Hematopoietic multipotent progenitor cell treated with erythropoietin and hydrocortisone succinate and interleukin-3 and kit ligand, for 15 days (in vitro differentiated cells): ENCODE measurements around the gene CAMTA2.

Experiments
- DNase-seq: peaks from one replicate; pipeline ENCODE4 v3.0.0-alpha.2; 2015; ENCODE audit warnings: low spot score

CAMTA2 gene

DNA sequence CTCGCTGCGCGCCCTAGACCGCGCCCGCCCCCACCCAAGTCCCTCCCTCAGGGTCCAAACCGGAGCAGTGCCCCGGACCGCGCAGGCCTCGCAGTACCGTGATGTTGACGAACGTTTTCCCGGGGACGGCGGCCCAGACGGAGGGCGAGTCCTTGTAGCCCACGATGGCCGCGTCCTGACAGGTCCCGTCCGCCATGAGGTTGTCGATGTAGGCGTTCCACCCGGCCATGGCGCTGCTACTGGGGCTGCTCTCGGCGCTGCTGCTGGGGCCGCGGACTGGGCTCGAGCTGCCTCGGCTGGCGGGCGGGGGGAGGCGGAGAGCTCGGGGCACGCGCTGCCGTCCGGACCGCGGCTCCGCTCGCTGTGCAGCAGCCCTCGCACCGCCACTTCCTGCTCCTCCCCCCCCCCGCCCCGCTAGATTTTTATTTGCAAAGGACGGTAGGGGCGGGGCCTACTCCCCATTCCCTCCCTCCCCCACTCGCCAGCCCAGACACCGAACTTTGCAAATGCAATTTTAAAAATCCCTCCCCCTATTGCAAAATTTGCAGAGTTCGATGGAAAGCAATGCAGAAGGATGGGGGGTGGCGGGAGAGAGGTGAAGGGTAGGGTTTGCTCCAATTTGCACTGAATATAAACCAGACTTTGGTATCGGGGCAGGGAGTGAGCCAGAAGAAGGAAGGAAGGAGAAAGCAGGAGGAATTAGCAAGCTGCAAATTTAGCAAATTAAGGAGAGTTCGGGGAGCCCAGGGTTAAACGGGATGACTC lies 39.1 kb downstream of the CAMTA2 start, which contains the start of gene PFN1:
TSS of gene PFN1 (minus strand) at position 365 of the 765 bp plus-strand sequence. CDS start at position 229, 136 bp downstream.
- DNase-seq = peak; percentile 85

DNA sequence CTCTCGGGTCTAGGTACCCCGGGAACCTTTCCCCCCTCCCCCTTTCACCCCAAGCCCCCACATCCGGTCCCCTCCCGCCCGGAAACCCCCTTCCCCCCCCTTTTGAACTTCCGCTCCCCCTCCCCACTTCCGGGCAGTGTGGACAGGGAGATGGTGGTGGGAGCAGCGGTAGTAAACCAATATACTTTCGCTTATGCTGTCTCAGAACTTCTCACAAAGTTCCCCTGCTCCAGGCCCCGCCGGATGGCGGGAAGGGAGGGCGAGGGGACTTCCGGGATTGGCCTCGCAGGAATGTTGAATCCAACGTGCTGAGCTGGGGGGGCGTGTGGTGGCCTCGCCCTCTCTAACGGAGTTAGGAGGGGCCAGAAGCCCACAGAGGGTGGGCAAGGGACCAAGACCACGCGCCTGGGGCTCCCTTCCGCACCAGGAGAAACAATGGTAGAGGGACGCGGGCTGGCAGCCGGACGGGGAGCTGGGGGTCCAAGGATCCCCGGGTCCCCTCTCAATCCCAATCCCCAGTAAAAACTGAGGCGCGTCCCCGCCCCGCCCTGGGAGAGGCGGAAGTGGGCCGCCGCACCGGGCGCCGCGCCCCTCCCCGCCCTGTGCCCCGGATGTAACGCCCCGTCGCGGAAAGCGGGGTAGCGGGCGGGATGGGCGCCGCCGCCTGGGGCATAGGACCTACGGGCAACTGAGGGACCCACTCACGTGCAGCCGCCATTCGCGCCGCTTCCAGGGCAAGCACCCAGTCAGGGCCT lies 39.9 kb downstream of the CAMTA2 start:
- peak; percentile 60 for DNase-seq

- DNase-seq = peak; percentile 27
Measured at GRCh38 chr17:4947010-4947410, 40.5 kb downstream of the CAMTA2 start.

DNA sequence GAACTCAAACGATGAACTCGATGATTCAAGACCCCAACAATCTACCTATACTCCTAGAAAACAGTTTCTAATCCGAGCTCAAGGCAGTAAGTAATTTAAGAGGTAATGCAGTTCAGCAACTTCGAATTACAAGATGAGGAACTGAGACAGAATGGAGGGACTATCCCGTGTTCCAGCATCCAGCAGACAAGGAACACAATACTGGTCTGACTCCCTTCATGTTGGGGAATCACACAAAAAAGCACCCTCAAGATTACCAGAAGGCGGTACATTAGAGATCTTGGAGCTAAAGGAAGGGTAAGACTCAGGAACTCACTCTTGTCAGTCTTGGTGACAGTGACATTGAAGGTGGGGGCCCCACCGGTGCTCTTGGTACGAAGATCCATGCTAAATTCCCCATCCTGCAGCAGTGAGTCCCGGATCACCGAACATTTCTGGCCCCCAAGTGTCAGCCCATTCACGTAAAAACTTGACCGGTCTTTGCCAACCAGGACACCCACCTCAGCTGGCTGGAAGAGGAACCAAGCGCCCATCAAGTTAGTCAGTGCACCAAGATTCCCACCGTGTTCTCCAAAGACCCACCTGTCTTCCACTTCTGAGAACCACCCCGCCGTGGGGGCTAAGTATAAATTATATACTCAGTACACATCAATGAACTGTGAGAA lies 41.0 kb downstream of the CAMTA2 start:
- DNase-seq = no peak

DNA sequence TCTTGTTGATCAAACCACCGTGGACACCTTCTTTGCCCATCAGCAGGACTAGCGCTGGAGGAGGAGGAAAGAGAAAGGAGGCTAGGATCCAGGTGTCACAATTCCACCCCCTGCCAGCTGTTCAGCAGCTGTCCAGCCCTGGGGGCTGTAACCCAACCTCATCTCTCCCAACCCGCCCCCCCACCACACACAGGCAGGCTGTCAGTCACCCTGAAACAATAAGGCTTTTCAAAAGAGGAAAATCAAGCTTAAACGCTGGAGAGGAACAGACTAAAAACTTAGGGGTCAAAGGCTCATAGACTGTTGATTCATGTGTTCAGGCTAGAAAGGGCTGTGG lies 41.6 kb downstream of the CAMTA2 start:
- no peak for DNase-seq

DNA sequence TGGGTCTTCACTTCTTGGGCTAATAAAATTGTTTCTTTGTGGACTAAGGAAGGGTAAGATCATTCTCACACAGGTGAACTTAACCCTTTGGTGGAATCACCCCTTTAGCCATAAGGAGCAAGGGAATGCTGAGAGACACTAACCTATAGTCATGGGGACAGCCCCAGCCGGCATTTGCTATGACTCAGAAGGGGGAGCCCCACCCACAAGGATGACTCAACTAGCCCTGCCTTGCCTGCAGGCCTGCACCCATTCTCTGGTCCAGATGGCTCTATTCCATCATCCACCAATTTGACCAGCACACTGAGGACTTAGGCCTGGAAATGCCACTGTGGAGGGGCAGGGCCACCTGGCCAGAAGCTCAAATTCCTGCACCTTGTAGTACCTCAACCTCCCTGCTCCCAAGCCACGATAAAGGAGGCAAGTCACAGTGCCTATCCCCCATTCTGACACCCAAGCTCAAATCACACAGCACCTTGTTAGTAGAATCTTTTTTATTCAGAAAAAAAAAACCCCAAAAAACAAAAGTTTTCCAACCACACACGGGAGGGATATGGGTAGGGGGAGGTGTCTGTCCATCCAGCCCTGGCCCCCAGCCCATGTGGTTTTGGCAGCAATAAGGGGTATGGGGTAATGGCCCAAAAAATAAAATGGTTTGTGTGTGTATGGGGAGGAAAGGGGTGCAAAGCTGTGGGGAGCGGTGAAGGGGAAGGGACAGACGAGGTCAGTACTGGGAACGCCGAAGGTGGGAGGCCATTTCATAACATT lies 42.1 kb downstream of the CAMTA2 start:
- DNase-seq = peak; percentile 91

DNA sequence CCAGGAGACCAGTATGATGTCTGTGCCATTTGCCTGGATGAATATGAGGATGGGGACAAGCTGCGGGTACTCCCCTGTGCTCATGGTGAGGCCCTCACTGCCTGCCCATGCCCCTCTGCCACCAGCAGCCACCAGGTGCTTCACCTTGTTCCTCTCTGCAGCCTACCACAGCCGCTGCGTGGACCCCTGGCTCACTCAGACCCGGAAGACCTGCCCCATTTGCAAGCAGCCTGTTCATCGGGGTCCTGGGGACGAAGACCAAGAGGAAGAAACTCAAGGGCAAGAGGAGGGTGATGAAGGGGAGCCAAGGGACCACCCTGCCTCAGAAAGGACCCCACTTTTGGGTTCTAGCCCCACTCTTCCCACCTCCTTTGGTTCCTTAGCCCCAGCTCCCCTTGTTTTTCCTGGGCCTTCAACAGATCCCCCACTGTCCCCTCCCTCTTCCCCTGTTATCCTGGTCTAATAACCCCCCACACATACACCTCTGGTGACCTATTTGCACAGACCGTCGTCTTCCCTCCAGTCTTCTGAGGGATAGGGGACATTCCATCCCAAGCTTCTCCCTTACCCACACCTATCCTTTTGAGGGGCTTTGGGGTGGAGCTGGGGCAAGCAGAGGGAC lies 42.8 kb downstream of the CAMTA2 start:
- no peak for DNase-seq

DNA sequence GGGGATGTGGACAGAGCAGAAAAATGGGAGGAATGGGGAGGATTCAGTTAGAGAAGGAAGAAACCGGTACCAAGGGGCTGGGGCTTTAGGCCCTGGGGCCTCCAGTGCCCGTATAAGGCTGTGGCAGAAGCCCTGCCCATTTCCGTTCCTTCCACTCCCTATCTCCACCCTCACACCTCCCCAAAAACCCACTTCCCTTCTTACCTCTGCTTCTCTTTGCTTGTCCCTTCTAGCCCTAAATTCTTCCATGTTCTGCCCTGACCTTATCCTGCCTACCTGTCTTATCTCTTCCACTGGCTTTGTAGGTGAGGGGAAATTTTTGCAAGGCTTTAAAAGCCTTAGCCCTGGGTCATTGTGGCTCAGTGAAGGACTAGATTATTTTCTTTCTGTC lies 43.3 kb downstream of the CAMTA2 start:
- DNase-seq = no peak

DNA sequence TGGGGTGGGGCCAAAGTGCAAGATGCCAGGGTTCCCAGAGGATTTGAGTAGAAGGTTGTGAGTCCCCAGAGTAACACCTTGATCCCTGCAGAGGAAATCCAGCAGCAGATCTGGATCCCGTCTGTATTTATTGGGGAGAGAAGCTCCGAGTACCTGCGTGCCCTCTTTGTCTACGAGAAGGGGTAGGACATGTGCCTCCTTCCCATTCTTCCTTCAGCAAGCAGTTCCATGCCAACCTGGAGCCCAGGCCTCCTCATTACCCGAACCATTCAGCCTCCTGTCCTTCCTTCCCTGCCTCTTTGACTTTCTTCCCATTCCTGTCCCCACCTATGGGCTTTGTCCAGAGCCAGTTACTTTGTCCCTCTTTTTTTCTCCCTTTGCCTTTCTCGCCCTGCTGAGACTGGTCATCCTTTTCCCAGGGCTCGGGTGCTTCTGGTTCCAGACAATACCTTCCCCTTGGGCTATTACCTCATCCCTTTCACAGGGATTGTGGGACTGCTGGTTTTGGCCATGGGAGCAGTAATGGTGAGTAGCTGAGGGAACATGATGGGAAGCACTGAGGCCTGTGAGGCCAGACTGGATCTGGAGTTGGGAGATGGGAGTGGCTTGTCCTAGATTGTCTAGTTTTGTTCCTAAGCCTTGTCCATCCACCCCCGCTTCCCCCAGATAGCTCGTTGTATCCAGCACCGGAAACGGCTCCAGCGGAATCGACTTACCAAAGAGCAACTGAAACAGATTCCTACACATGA lies 44.5 kb downstream of the CAMTA2 start:
- DNase-seq = no peak

- peak; percentile 20 for DNase-seq
Measured at GRCh38 chr17:4941319-4941610, 46.2 kb downstream of the CAMTA2 start.

GRCh38 chr17:4940555-4941318 lies 46.7 kb downstream of the CAMTA2 start:
- DNase-seq = no peak

DNA sequence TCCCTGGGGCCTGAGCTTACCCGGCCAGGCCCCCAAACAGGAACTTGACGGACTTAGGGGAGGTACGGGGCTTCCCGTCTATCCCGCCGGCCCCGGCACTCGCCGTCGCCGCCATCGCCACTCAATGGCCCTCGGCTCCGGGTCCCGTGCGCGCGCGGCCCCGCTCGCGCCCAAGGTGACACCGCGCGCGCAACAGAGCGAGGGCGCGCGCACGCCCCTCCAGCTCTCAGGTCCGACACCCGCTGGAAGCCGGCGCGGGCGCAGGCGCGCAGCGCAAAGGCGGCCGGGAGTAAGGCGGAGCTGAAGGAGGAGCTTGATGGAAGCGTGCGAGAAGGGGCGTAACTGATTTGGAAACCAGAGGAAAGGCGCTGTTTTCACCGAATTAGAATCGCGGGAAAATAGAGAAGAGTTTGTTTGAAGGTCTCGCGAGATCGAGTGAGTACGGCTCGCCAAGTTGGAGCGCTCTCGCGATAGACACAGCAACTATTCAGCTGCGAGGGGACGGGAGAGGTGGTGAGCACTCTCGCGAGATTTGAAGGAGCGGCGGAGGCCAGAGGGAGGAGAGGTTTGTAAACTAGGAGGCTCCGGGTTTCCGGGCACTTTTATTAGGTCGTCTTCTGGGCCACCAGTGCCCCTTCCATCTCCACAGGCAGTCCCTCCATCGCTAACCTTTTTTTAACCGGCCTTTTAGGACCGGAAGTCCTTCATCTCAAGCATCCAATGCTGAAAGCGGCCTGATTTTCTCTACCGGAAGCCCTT lies 47.5 kb downstream of the CAMTA2 start, which contains the start of the genes RNF167 and SLC25A11:
TSS of gene RNF167 (plus strand) at position 473 of the 759 bp plus-strand sequence. CDS start 642 bp downstream, outside the sequence.
TSS of gene SLC25A11 (minus strand) at position 251 of the 759 bp plus-strand sequence. CDS start at position 115, 136 bp downstream.
- peak; percentile 99 for DNase-seq

DNA sequence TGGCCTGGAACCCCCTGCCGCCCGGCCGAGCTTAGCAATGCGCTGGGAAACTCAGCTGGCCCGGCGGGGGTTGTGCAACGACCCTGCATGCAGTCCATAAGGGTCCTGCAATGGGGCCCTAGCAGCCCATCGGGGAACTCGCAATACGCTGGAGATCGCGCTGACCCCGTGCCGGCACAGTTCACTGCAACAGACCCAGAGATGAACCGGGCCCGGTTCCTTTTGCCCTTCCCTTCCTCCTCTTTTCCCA lies 48.0 kb downstream of the CAMTA2 start:
- DNase-seq = no peak

DNA sequence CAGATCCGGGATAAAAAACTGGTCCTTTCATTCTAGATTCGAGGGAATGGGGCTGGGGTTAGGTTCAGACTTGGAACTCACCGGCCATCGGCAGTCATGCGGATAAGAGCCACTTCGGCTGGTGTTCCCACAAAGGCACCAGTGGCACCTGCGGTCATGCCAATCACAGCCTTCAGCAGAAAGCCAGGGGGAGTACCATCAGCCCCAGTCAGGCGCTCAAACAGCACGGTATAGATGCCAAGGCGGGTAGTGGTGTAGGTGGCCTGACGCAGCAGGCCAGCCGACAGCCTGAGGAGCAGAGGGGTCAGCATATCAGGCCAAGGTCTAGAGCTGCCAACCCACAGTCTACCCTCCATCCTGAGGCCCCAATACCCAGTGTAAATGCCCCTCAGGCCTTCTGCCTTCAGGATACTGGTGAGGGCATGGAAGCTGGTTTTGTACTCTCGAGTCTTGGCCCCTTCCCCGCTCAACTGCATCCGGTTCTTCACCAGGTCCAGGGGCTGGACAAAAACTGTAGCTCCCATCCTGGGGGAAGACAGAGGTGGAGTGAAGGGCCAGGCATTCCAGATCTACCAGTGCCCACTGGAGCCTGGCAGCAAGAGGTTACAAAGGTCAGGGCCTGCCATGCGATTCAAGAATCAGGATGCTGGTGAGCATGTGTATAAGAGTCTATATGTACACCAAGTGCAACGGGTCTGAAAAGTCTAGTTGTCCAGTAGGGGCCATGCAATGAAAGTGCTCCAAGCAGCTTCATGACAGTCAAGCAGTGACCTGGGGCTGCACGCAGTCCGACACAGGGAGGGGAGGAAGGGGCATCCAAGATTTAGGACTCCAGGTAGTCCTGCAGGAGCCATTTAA lies 48.6 kb downstream of the CAMTA2 start:
- no peak for DNase-seq

DNA sequence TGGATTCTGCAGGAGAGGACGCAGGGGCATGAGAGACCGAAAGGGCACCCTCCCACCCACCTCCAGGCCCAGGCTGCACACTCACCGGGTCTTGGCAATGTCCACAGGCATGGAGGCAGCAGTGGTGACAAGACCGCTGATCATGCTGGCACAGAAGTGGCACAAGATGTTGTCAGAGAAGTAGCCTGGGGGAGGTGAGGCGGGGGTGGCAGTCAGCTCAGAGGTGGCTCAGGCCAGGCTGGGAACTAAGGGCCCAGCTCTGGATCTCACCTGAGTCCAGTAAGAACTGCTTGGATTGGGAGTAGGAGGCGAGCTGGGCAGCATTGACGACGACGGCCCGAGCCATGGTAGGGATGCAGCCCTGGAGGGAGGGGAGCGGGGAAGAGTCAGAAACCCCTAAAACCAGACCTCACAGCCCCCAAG lies 49.4 kb downstream of the CAMTA2 start:
- no peak for DNase-seq

DNA sequence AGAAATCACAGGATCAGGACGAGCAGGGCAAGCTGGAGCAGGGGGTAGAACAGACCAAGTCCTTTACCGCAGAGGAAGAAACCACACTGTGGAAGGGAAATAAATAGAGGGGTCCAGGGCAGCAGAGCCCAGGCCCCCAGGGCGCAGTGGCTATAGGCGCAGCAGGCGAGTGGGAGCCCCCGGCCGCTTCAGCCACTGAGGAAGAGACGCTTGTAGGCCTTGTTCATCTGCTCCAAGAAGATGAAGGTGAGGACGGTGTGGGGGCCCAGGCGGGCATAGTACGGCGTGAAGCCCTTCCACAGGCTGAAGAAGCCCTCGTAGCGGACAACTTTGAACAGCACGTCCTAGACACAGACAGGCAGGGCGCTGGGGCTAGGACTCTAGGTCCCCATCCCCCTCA lies 49.9 kb downstream of the CAMTA2 start:
- no peak for DNase-seq

GRCh38 chr17:4936436-4936835 lies 51.0 kb downstream of the CAMTA2 start:
- no peak for DNase-seq

- no peak for DNase-seq
Measured at GRCh38 chr17:4935650-4936049, 51.8 kb downstream of the CAMTA2 start.
